GM23248 (cell line): ENCODE results near the gene DEFB126. TPM values are rescaled to one million over a fixed set of nuclear protein-coding genes. Genes with fewer than 3 reads are reported as not detected.
"Not testable (repeated sequence)": the region's sequence is repeated elsewhere in the genome, so short reads cannot be mapped to it uniquely, and the experiment has no call there.

ENCODE experiments used
- DNase-seq: peaks from one replicate; pipeline ENCODE4 v3.0.0-alpha.2; 2015
- H2AFZ ChIP-seq: fragments of 200-600 bp; sonication (generic); 2 replicates; pipeline ENCODE4 v1.6.1; 2016; ENCODE audit warnings: antibody characterized with exemption
- H3F3A ChIP-seq: fragments of 200-600 bp; sonication (generic); 2 replicates; pipeline ENCODE4 v1.6.1; 2016; ENCODE audit warnings: mild to moderate bottlenecking, antibody characterized with exemption, mixed run types; ENCODE audit not compliant: insufficient read depth
- H3K27ac ChIP-seq: fragments of 200-600 bp; sonication (generic); 2 replicates; pipeline ENCODE4 v1.5.1; 2016; ENCODE audit warnings: mild to moderate bottlenecking
- H3K27me3 ChIP-seq: fragments of 200-600 bp; sonication (generic); replicated peaks from 2 replicates; pipeline ENCODE4 v1.6.1; 2016; ENCODE audit warnings: mild to moderate bottlenecking; ENCODE audit not compliant: insufficient read depth
- H3K36me3 ChIP-seq: fragments of 200-600 bp; sonication (generic); 2 replicates; pipeline ENCODE4 v1.6.1; 2016; ENCODE audit warnings: low read depth, mild to moderate bottlenecking
- H3K4me1 ChIP-seq: fragments of 200-600 bp; sonication (generic); 2 replicates; pipeline ENCODE4 v1.6.1; 2016; ENCODE audit warnings: mild to moderate bottlenecking; ENCODE audit not compliant: insufficient read depth
- H3K4me2 ChIP-seq: fragments of 200-600 bp; sonication (generic); one replicate; pipeline ENCODE4 v1.6.1; 2016; ENCODE audit warnings: mild to moderate bottlenecking; ENCODE audit not compliant: unreplicated experiment
- H3K4me3 ChIP-seq: fragments of 200-600 bp; sonication (generic); 2 replicates; pipeline ENCODE4 v1.5.1; 2016; ENCODE audit warnings: mild to moderate bottlenecking
- H3K79me2 ChIP-seq: fragments of 200-600 bp; sonication (generic); 2 replicates; pipeline ENCODE4 v1.6.1; 2016; ENCODE audit warnings: mild to moderate bottlenecking; ENCODE audit not compliant: insufficient read depth
- H3K9ac ChIP-seq: fragments of 200-600 bp; sonication (generic); 2 replicates; pipeline ENCODE4 v1.6.1; 2016; ENCODE audit warnings: mild to moderate bottlenecking
- H3K9me2 ChIP-seq: fragments of 200-600 bp; sonication (generic); 2 replicates; pipeline ENCODE4 v1.6.1; 2016; ENCODE audit warnings: mixed run types, mild to moderate bottlenecking, moderate library complexity; ENCODE audit not compliant: insufficient read depth
- H3K9me3 ChIP-seq: fragments of 200-600 bp; sonication (generic); one replicate; pipeline ENCODE4 v1.6.1; 2017; ENCODE audit warnings: low read depth
- H4K20me1 ChIP-seq: fragments of 200-600 bp; sonication (generic); 2 replicates; pipeline ENCODE4 v1.6.0; 2016; ENCODE audit not compliant: insufficient read depth
- EZH2 ChIP-seq: fragments of 200-600 bp; sonication (generic); IDR thresholded peaks from 2 replicates; pipeline ENCODE4 v1.6.1; 2018; ENCODE audit warnings: antibody characterized with exemption, mild to moderate bottlenecking; ENCODE audit not compliant: insufficient read depth, poor library complexity, severe bottlenecking
- EZH2phosphoT487 ChIP-seq: fragments of 200-600 bp; sonication (generic); IDR thresholded peaks from 2 replicates; pipeline ENCODE4 v1.6.1; 2018; ENCODE audit warnings: antibody characterized with exemption, moderate library complexity, mild to moderate bottlenecking, low read depth; ENCODE audit not compliant: insufficient read depth
- WGBS, 2 experiments: methylation state at CpG; one replicate each; pipeline ENCODE4 v1.1.6; 2015 to 2017; ENCODE audit warnings: low lambda C conversion rate in 2 of 2, low coverage in 1 of 2; ENCODE audit errors: missing lambda C conversion rate in 2 of 2; 5-methylcytosine and 5-hydroxymethylcytosine counted together
- in situ Hi-C: fragments of 300-500 bp; cut with MboI; formaldehyde crosslinking; loops from 2 replicates; pipeline ENCODE4 v1.15.0; 2020
- polyA plus RNA-seq: library from polyadenylated mRNA; unstranded; fragments of >200 nt; fragmentation: Nextera tagmentation; extraction: Ambion mirVana; gene quantifications from 2 replicates; pipeline ENCODE4 v1.2.1, GENCODE V29; 2016
- total RNA-seq: library from RNA; depleted of rRNA; stranded (reverse); fragments of >200 nt; shearing (Covaris generic); gene quantifications from 2 replicates; pipeline ENCODE4 v1.2.3, GENCODE V29; 2014; rRNA removed

DEFB126 gene
- not detected in 2 replicates for total RNA-seq
- polyA plus RNA-seq = not detected in 2 replicates

- Histone ChIP-seq H3K9me2 (no peaks in the 10 kb centered on the region), H2AFZ (no peak within 1 kb of the TSS), H3K36me3 (no peaks in the 10 kb centered on the region), H3F3A (no peaks in the 10 kb centered on the region), H3K79me2 (no peaks in the 10 kb centered on the region), H3K4me3 (no peak within 1 kb of the TSS), H3K9me3 (no peaks in the 10 kb centered on the region), H3K4me2 (no peak within 1 kb of the TSS), H3K27me3 (no peaks in the 10 kb centered on the region; the same call in 1 of the 2 replicates), H3K4me1 (no peaks in the 10 kb centered on the region), H3K27ac (no peak within 1 kb of the TSS), H4K20me1 (no peaks in the 10 kb centered on the region), H3K9ac (no peak within 1 kb of the TSS)
- in situ Hi-C loops = no loop called here
- TF ChIP-seq EZH2 (no peak), EZH2phosphoT487 (no peak)
- WGBS, 2 experiments = 8 to 19% methylated on average over 1 of the region's 1 CpG
- DNase-seq = no peak
These were observed at the start of gene DEFB126 for GRCh38 chr20:142290-142689. TSS of gene DEFB126 (plus strand) at chr20:142590. CDS start at chr20:142629, 39 bp downstream.

- no peaks in the 10 kb centered on the region for H3K27me3 ChIP-seq
- H2AFZ ChIP-seq = no peak overlapping the region
- H3K36me3 ChIP-seq = no peaks in the 10 kb centered on the region
- H3K27ac ChIP-seq = no peak overlapping the region
- in situ Hi-C loops = no loop called here
- TF ChIP-seq EZH2 (no peak), EZH2phosphoT487 (no peak)
- H3K79me2 ChIP-seq = no peaks in the 10 kb centered on the region
- peaks cover 4% of the 10 kb centered on the region for H3K9me3 ChIP-seq
- no peaks in the 10 kb centered on the region for H3K4me1 ChIP-seq
- H3K9ac ChIP-seq = no peak overlapping the region
- no peaks in the 10 kb centered on the region for H3K9me2 ChIP-seq
- no peaks in the 10 kb centered on the region for H4K20me1 ChIP-seq
- DNase-seq = no peak
- H3K4me2 ChIP-seq = no peak overlapping the region
- no peaks in the 10 kb centered on the region for H3F3A ChIP-seq
- H3K4me3 ChIP-seq = no peak overlapping the region
These were observed 48.7 kb upstream of the DEFB126 start for GRCh38 chr20:93641-94040.

- Histone ChIP-seq H3K4me3 (no peak overlapping the region), H3K36me3 (no peaks in the 10 kb centered on the region), H3K9me2 (no peaks in the 10 kb centered on the region), H3K9ac (no peak overlapping the region), H3K4me1 (no peaks in the 10 kb centered on the region), H3K4me2 (no peak overlapping the region), H2AFZ (no peak overlapping the region), H3K9me3 (peaks cover 4% of the 10 kb centered on the region), H3K27ac (no peak overlapping the region), H3K27me3 (no peaks in the 10 kb centered on the region), H4K20me1 (no peaks in the 10 kb centered on the region), H3F3A (no peaks in the 10 kb centered on the region), H3K79me2 (no peaks in the 10 kb centered on the region)
- in situ Hi-C loops = no loop called here
- WGBS, 2 experiments = 17 to 18% methylated on average over 4 of the region's 4 CpGs
- TF ChIP-seq EZH2 = no peak
- TF ChIP-seq EZH2phosphoT487 = no peak
- no peak for DNase-seq
These were observed 47.2 kb upstream of the DEFB126 start for GRCh38 chr20:95215-95614.

GRCh38 chr20:97691-98090, 44.7 kb upstream of the DEFB126 start:
- H4K20me1 ChIP-seq, H3K9me3 ChIP-seq, H3K36me3 ChIP-seq, H2AFZ ChIP-seq, H3K27me3 ChIP-seq, in situ Hi-C loops, H3K9ac ChIP-seq, DNase-seq, H3K4me2 ChIP-seq, H3K9me2 ChIP-seq, H3F3A ChIP-seq, H3K4me1 ChIP-seq, H3K79me2 ChIP-seq, H3K4me3 ChIP-seq, H3K27ac ChIP-seq: not testable (repeated sequence)
- WGBS, 2 experiments = 25 to 27% methylated on average over 5 of the region's 5 CpGs

GRCh38 chr20:101975-102374, 40.4 kb upstream of the DEFB126 start:
- Histone ChIP-seq H3K27me3 (no peaks in the 10 kb centered on the region; the same call in 1 of the 2 replicates), H3K79me2 (no peaks in the 10 kb centered on the region), H4K20me1 (no peaks in the 10 kb centered on the region), H2AFZ (no peak overlapping the region), H3K27ac (no peak overlapping the region), H3F3A (no peaks in the 10 kb centered on the region), H3K36me3 (no peaks in the 10 kb centered on the region), H3K4me2 (no peak overlapping the region), H3K9ac (no peak overlapping the region), H3K9me2 (no peaks in the 10 kb centered on the region), H3K4me1 (no peaks in the 10 kb centered on the region), H3K9me3 (no peaks in the 10 kb centered on the region), H3K4me3 (no peak overlapping the region)
- in situ Hi-C loops = no loop called here
- TF ChIP-seq EZH2 (no peak), EZH2phosphoT487 (no peak)
- DNase-seq = no peak
